MM.1S (cell line): Measurements from ENCODE around the gene NEURL4.

ENCODE experiments used
- DNase-seq: peaks from one replicate; pipeline ENCODE4 v3.0.0-alpha.2; 2015
- H2AFZ ChIP-seq: fragments of 300-600 bp; sonication (generic); 2 replicates; pipeline ENCODE4 v1.6.0; 2016; ENCODE audit warnings: antibody characterized with exemption, low read length
- H3F3A ChIP-seq: fragments of 300-600 bp; sonication (generic); 2 replicates; pipeline ENCODE4 v1.6.1; 2016; ENCODE audit warnings: mild to moderate bottlenecking, antibody characterized with exemption, low read length, moderate library complexity, mixed read lengths; ENCODE audit not compliant: insufficient read depth
- H3K27ac ChIP-seq: fragments of 300-600 bp; sonication (generic); 2 replicates; pipeline ENCODE4 v1.5.1; 2016; ENCODE audit warnings: mild to moderate bottlenecking, low read length
- H3K27me3 ChIP-seq: fragments of 300-600 bp; sonication (generic); replicated peaks from 2 replicates; pipeline ENCODE4 v1.6.0; 2016; ENCODE audit warnings: low read length; ENCODE audit not compliant: insufficient read depth
- H3K36me3 ChIP-seq: fragments of 300-600 bp; sonication (generic); replicated peaks from 2 replicates; pipeline ENCODE4 v1.6.1; 2016; ENCODE audit warnings: mild to moderate bottlenecking, low read length, mixed read lengths; ENCODE audit not compliant: insufficient read depth
- H3K4me1 ChIP-seq: fragments of 300-600 bp; sonication (generic); 2 replicates; pipeline ENCODE4 v1.6.1; 2016; ENCODE audit warnings: low read length, mixed read lengths
- H3K4me2 ChIP-seq: fragments of 300-600 bp; sonication (generic); 2 replicates; pipeline ENCODE4 v1.6.0; 2016; ENCODE audit warnings: low read depth, low read length
- H3K4me3 ChIP-seq: fragments of 300-600 bp; sonication (generic); 2 replicates; pipeline ENCODE4 v1.5.1; 2016; ENCODE audit warnings: low read length, mixed read lengths
- H3K79me2 ChIP-seq: fragments of 300-600 bp; sonication (generic); 2 replicates; pipeline ENCODE4 v1.6.1; 2016; ENCODE audit warnings: mixed run types, low read length, mixed read lengths
- H3K9ac ChIP-seq: fragments of 300-600 bp; sonication (generic); 2 replicates; pipeline ENCODE4 v1.6.1; 2016; ENCODE audit warnings: low read length, mixed read lengths
- H3K9me2 ChIP-seq: fragments of 300-600 bp; sonication (generic); replicated peaks from 2 replicates; pipeline ENCODE4 v1.6.1; 2016; ENCODE audit warnings: mild to moderate bottlenecking, low read length, mixed read lengths; ENCODE audit not compliant: insufficient read depth
- H3K9me3 ChIP-seq: fragments of 300-600 bp; sonication (generic); replicated peaks from 2 replicates; pipeline ENCODE4 v1.6.1; 2016; ENCODE audit warnings: mild to moderate bottlenecking, low read length, mixed read lengths; ENCODE audit not compliant: insufficient read depth
- H4K20me1 ChIP-seq: fragments of 300-600 bp; sonication (generic); 2 replicates; pipeline ENCODE4 v1.6.1; 2016; ENCODE audit warnings: mild to moderate bottlenecking, low read length, moderate library complexity, mixed read lengths; ENCODE audit not compliant: insufficient read depth
- EZH2 ChIP-seq: fragments of 300-600 bp; sonication (generic); optimal IDR thresholded peaks from 2 replicates; pipeline ENCODE3; 2017; ENCODE audit warnings: low read depth, mild to moderate bottlenecking, antibody characterized with exemption, low read length, mixed read lengths
- EZH2phosphoT487 ChIP-seq: fragments of 300-600 bp; sonication (generic); IDR thresholded peaks from 2 replicates; pipeline ENCODE4 v1.6.1; 2018; ENCODE audit warnings: antibody characterized with exemption, low read length
- TF ChIP-seq, protein P1 (sequence below): fragments of 300-600 bp; sonication (generic); IDR thresholded peaks from 2 replicates; pipeline ENCODE4 v1.5.1; 2016; ENCODE audit warnings: antibody characterized with exemption, low read length, mixed read lengths

The NEURL4 gene

DNA sequence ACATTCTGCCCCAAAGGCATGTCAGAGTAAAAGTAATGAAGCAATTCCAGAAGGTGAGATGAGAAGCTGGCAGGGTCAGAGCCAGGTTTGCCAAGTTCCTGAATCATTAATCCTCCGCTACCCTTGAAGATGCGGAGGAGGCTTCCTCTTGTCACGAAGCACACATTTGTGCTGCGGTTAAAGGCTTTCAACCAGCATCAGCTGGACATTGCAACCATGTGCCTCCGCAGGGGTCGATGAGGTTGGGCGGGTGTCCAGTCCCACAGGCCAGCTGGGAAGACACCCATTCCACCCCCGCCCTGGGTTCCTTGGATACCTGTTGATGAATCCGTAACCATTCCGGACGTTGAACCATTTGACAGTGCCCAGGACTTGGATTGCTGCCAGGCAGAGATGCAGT is 36.0 kb downstream of the NEURL4 start:
- Histone ChIP-seq H3F3A (no peaks in the 10 kb centered on the region), H3K27ac (no peak overlapping the region), H3K4me3 (no peak overlapping the region), H3K79me2 (no peaks in the 10 kb centered on the region), H3K9me2 (no peaks in the 10 kb centered on the region), H4K20me1 (no peaks in the 10 kb centered on the region), H3K9ac (no peak overlapping the region), H3K4me1 (peaks cover 15% of the 10 kb centered on the region; the same call in 1 of the 2 replicates), H3K36me3 (no peaks in the 10 kb centered on the region), H3K27me3 (peaks cover 64% of the 10 kb centered on the region), H3K4me2 (no peak overlapping the region), H3K9me3 (no peaks in the 10 kb centered on the region), H2AFZ (no peak overlapping the region)
- TF ChIP-seq, protein P1, sequence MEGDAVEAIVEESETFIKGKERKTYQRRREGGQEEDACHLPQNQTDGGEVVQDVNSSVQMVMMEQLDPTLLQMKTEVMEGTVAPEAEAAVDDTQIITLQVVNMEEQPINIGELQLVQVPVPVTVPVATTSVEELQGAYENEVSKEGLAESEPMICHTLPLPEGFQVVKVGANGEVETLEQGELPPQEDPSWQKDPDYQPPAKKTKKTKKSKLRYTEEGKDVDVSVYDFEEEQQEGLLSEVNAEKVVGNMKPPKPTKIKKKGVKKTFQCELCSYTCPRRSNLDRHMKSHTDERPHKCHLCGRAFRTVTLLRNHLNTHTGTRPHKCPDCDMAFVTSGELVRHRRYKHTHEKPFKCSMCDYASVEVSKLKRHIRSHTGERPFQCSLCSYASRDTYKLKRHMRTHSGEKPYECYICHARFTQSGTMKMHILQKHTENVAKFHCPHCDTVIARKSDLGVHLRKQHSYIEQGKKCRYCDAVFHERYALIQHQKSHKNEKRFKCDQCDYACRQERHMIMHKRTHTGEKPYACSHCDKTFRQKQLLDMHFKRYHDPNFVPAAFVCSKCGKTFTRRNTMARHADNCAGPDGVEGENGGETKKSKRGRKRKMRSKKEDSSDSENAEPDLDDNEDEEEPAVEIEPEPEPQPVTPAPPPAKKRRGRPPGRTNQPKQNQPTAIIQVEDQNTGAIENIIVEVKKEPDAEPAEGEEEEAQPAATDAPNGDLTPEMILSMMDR: no peak
- no peak for TF ChIP-seq EZH2
- TF ChIP-seq EZH2phosphoT487: no peak
- DNase-seq: no peak

DNA sequence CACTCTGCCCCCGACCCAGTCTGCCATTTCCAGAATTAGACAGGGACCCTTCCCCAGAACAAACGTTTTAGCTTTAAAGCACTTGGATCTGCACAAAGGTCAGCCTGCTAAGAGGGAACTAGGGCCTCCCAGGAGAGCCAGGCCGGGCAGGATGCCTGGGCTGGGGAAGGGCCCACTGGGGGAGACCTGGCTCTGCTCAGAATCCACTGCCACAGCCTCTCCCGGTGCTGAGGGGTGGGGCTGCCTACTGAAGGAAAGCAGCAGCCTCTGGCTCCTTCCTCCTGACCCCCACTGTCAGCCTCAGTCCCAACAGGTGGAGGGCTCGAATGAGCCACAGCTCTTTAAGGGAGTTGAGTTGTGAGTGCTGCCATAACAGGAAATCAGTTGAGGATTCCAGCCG is 36.4 kb downstream of the NEURL4 start:
- no peaks in the 10 kb centered on the region for H4K20me1 ChIP-seq
- H3K9me2 ChIP-seq: no peaks in the 10 kb centered on the region
- no peaks in the 10 kb centered on the region for H3K9me3 ChIP-seq
- no peaks in the 10 kb centered on the region for H3F3A ChIP-seq
- no peaks in the 10 kb centered on the region for H3K36me3 ChIP-seq
- peaks cover 66% of the 10 kb centered on the region for H3K27me3 ChIP-seq
- TF ChIP-seq EZH2 (no peak), EZH2phosphoT487 (no peak)
- TF ChIP-seq, protein P1: no peak
- H3K4me2 ChIP-seq: no peak overlapping the region
- peaks cover 15% of the 10 kb centered on the region; the same call in 1 of the 2 replicates for H3K4me1 ChIP-seq
- DNase-seq: no peak
- no peak overlapping the region for H2AFZ ChIP-seq
- H3K27ac ChIP-seq: no peak overlapping the region
- no peak overlapping the region for H3K4me3 ChIP-seq
- no peak overlapping the region for H3K9ac ChIP-seq
- no peaks in the 10 kb centered on the region for H3K79me2 ChIP-seq

DNA sequence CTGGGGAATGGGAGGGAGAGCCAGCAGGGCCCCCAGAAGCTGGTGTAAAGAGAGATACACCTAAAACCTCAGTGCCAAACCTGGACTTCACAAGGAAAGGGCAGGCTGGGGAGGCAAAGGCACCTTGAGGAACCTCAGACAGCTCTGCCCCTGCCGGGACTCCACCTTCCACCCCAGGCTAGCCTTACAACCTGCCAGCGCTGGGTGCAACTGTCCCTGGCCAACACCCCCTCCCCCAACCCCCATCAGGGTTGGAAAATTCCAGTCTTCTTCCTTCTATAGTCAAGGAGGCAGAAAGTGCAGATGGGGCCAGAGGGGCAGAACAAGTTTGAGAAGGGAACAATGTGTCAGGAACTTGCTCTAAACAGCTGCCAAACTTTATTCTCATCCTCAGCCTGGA is 36.9 kb downstream of the NEURL4 start:
- Histone ChIP-seq H3K27ac (no peak overlapping the region), H3K27me3 (peaks cover 71% of the 10 kb centered on the region)
- no peak for TF ChIP-seq EZH2phosphoT487
- TF ChIP-seq, protein P1: no peak
- no peak for TF ChIP-seq EZH2

More for the DNA sequence above, 36.9 kb downstream of the NEURL4 start:
- Histone ChIP-seq H3K4me3 (no peak overlapping the region), H2AFZ (no peak overlapping the region), H3K9ac (no peak overlapping the region), H3K79me2 (no peaks in the 10 kb centered on the region), H3K4me2 (no peak overlapping the region), H3K9me3 (no peaks in the 10 kb centered on the region), H3K9me2 (no peaks in the 10 kb centered on the region), H3F3A (no peaks in the 10 kb centered on the region), H4K20me1 (no peaks in the 10 kb centered on the region), H3K36me3 (no peaks in the 10 kb centered on the region), H3K4me1 (peaks cover 15% of the 10 kb centered on the region; the same call in 1 of the 2 replicates)
- DNase-seq: no peak
